GM19099 (cell line): ENCODE measurements around the gene VARS2.

Experiments
- POLR2A ChIP-seq: IDR thresholded peaks from 3 replicates; pipeline ENCODE4 v1.6.1; 2011; ENCODE audit warnings: low read depth; ENCODE audit not compliant: insufficient read length; ENCODE audit errors: extremely low read depth

The VARS2 gene

GRCh38 chr6:30914076-30914853 is at the start of gene VARS2:
VARS2 (plus strand) TSS chr6:30914238; CDS start chr6:30914837, 599 bp downstream.
- peak; percentile 78 for TF ChIP-seq POLR2A

DNA sequence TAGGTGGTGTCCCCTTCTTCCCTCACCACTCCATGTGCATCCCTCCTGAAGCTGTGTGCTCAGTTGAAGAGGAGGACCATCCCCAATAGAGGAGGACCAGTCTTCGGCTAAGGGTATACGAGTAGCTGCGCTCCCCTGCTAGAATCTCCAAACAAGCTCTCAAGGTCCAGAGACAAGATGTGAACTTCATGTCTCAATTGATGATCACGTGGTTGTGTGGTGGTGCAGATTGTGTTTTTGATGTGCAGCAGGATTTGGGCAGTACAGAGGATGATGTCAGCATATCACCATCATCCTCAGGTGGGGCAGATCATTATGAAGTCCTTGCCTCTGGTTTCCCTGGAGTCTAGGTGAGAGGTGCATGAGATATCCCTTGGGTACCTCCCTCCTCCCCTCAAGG is 49.7 kb upstream of the VARS2 start:
- no peak for TF ChIP-seq POLR2A

GRCh38 chr6:30870546-30870945 is 43.5 kb upstream of the VARS2 start:
- TF ChIP-seq POLR2A: no peak

DNA sequence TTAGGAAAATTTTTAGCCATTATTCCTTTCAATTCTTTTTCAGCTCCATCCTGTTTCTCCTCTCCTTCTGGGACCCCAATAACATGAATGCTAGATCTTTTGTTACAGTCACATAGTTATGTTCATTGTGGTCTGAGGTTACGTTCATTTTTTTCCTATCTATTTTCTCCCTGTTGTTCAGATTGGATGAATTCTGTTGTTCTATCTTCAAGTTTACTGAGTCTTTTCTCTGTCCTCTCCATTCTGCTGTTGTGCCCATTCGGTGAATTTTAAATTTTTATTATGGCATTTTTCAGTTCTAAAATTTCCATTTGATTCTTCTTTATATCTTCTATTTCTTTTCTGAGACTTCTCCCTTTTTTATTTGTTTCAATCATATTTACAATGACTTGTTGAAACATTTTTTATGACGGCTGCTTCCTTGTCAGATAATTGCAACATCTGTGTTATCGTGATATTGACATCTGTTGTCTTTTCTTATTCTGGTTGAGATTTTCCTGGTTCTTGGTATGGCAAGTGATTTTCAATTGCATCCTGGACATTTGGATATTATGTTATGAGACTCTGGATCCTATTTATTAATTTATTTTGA is 42.4 kb upstream of the VARS2 start:
- no peak for TF ChIP-seq POLR2A

DNA sequence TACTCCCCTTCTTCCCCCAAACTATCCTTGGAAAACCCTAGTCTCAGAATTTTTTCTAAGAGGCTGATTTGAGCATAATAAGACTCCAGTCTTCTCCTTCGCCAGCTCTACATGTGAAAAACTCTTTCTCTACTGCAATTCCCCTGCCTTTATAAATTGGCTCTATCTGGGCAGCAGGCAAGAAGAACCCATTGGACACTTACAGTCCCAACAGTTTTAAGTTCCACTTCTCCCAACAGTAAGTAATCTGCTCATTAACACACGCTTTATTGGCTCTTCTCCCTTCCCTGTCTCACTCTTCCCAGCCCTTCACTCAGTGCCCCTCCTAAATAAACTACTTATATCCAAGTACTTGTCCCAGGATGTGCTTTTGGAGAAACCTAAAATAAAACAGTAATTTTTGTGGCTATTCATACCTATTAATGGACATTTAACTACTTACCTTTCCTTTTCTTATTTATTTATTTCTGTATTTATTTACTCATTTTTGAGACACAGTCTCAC is 40.8 kb upstream of the VARS2 start:
- no peak for TF ChIP-seq POLR2A

DNA sequence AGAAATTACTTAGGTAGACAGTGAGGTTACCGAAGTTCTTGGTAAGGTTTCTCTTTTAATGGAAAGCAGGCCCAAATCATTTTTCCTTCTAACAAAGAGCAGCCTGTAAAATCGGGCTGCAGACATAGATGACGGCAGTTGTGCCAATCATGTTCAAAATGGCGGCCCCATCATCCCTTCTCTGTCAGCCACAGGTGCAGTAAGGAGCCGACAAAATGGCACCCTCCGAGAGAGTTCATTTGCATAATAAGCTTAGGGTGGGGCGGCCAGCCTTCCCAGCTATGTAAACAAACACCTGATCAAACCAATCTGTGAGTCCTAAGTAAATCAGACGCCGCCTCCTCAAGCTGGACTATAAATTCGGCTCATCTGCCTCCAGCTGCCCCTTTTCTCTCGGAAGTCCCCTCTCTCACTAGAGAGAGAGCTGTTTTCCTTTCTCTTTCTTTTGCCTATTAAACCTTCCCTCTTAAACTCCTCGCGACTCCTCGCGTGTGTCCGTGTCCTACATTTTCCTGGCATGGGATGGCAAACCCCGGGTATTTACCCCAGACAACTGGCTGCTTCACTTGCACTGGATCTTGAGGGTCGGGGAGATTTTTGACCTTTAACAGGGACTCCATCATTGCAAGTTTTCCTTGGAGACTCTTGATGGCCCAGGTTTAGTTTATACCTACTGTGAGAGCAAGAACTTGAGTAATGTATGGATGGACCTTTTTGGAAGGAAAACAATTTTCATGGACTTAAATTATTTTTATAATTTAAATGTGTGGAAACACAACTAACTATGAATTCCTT is 38.6 kb upstream of the VARS2 start:
- TF ChIP-seq POLR2A: no peak

GRCh38 chr6:30876039-30876730 is 37.9 kb upstream of the VARS2 start:
- TF ChIP-seq POLR2A: no peak

- no peak for TF ChIP-seq POLR2A
Observed at GRCh38 chr6:30877419-30878262, 36.4 kb upstream of the VARS2 start.

- no peak for TF ChIP-seq POLR2A
Observed at GRCh38 chr6:30879684-30880427, 34.2 kb upstream of the VARS2 start.

DNA sequence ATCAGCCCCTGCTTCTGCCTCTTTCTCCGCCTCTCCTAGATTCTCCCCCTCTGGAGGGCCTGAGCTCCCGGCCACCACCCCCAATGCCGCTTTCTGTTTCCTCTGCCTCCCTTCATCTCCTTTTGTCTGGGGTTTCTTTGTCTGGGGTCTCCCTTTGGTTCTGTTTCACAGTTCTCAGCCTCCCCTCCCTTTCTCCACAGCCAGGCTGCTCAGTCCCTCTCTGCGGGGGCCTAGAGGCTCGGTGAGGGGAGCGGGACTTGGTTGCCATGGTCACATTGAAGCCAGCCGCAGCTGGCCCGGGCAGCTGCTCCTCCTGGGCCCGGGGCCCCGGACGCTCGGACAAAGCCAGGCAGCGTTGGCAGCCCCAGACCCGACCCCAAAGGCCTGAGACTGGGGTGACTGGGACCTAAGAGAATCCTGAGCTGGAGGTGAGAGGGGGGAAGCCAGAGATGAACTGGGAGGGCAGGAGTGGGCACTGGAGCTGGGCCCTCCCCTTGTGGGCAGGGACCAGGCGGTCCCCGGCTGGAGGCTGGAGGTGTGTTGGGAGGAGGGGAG is 33.3 kb upstream of the VARS2 start:
- no peak for TF ChIP-seq POLR2A

- no peak for TF ChIP-seq POLR2A
Observed at GRCh38 chr6:30881392-30882203, 32.4 kb upstream of the VARS2 start.

DNA sequence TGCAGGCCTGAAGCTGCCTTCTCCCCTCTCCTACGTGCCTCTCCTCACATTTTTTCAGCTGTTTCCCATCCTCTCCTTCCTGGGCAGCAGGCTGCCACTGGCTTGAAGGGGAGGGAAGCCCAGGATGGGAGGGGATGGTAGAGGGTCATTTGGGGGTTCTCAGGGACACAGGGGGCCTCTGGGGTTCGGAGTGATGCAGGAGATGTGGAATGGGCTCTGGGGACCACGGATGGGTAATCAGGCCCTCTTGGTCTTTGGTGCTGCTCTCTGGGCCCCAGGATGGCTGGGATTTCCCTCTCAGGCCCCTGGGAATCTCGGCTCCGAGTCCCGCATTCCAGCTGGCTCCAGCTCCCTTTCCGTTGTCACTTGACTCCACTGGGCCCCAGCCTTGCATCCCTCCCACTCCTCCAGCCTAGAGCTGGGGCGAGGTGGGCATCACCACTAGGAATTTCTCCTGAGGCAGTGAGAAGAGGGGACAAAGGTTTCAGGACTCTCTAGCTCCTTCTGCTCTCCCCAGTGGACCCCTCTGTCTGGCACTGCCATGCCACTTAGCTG is 31.8 kb upstream of the VARS2 start:
- no peak for TF ChIP-seq POLR2A
